Thyroid gland (tissue), 4 donors: Measurements from ENCODE around the gene KCNH4. TPM values are rescaled to one million over a fixed set of nuclear protein-coding genes. Genes with fewer than 3 reads are reported as not detected.
"Not testable (repeated sequence)": the region's sequence is repeated elsewhere in the genome, so short reads cannot be mapped to it uniquely, and the experiment has no call there.

Source experiments
- DNase-seq, 2 donors: peaks; one replicate each; pipeline ENCODE4 v3.0.0-alpha.2; 2019
- H3K27ac ChIP-seq, 3 donors: fragments of 200-600 bp; sonication (generic); 1 replicate in 2 of 3; 2 replicates in 1 of 3; pipeline ENCODE4 v1.5.1; 2016 to 2019; ENCODE audit warnings: mild to moderate bottlenecking in 1 of 3, moderate library complexity in 1 of 3
- H3K27me3 ChIP-seq: fragments of 200-600 bp; sonication (generic); one replicate; pipeline ENCODE4 v1.5.1; 2019
- H3K36me3 ChIP-seq, 2 donors: fragments of 200-600 bp; sonication (generic); one replicate each; pipeline ENCODE4 v1.5.1; 2016 to 2019
- H3K4me1 ChIP-seq, 2 donors: fragments of 200-600 bp; sonication (generic); one replicate each; pipeline ENCODE4 v1.5.1; 2017 to 2019
- H3K4me3 ChIP-seq, 3 donors: fragments of 200-600 bp; sonication (generic); replicated peaks in 1 of 3; 1 replicate in 2 of 3; 2 replicates in 1 of 3; pipeline ENCODE4 v1.5.1; 2016; ENCODE audit warnings: mild to moderate bottlenecking in 1 of 3
- H3K9me3 ChIP-seq: fragments of 200-600 bp; sonication (generic); one replicate; pipeline ENCODE4 v1.5.1; 2017
- POLR2A ChIP-seq, 2 donors: fragments of 450-650 bp; IDR thresholded peaks; one replicate each; pipeline ENCODE4 v1.6.1; 2017; ENCODE audit warnings: antibody characterized with exemption in 2 of 2, mild to moderate bottlenecking in 2 of 2, moderate library complexity in 1 of 2
- WGBS, 2 donors: methylation state at CpG; one replicate each; pipeline ENCODE4 v1.1.5; 2017; 5-methylcytosine and 5-hydroxymethylcytosine counted together
- intact Hi-C: fragments of 100-400 bp; cut with DNase I; formaldehyde crosslinking; loops from one replicate; pipeline ENCODE4 v1.15.1; 2023
- total RNA-seq, 4 donors: library from RNA; depleted of rRNA; stranded (reverse); fragments of >200 nt; gene quantifications; one replicate each; pipeline ENCODE4 v1.2.3, GENCODE V29; 2016
- TF ChIP-seq, protein P1 (sequence below), 6 experiments: fragments of 200-600 bp in 3 of 6; fragments of 450-650 bp in 3 of 6; sonication (generic) in 3 of 6; IDR thresholded peaks; one replicate each; pipeline ENCODE4 v1.5.1; 2016 to 2019; ENCODE audit warnings: antibody characterized with exemption in 6 of 6, mild to moderate bottlenecking in 2 of 6, inconsistent platforms in 1 of 6, moderate library complexity in 1 of 6

Gene KCNH4
- total RNA-seq, 4 donors from 2014 or later = not detected

DNA sequence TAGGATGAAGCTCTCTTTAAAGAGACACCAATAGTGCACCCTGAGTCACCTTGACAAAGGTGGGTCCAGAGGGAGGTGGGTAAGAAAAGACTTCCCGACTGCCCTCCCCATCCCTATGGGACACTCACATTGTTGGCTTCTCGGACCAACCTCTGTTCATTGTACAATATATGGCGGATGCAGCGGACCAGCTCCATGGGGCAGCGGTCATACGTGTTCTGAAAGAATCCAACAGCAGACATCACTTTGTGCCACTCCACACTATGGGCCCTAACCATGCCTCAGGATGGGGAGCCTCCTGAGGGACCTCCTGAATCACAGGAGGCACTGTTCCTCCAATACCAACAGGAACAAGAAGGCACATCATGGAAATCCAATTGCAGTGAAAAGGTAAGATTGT lies 43.7 kb upstream of the KCNH4 start:
- intact Hi-C loops = no loop called here
- WGBS, 2 donors = 95 to 97% methylated on average over 6 of the region's 6 CpGs
- peaks cover 0 to 11% of the 10 kb centered on the region in 2 donors for H3K36me3 ChIP-seq

DNA sequence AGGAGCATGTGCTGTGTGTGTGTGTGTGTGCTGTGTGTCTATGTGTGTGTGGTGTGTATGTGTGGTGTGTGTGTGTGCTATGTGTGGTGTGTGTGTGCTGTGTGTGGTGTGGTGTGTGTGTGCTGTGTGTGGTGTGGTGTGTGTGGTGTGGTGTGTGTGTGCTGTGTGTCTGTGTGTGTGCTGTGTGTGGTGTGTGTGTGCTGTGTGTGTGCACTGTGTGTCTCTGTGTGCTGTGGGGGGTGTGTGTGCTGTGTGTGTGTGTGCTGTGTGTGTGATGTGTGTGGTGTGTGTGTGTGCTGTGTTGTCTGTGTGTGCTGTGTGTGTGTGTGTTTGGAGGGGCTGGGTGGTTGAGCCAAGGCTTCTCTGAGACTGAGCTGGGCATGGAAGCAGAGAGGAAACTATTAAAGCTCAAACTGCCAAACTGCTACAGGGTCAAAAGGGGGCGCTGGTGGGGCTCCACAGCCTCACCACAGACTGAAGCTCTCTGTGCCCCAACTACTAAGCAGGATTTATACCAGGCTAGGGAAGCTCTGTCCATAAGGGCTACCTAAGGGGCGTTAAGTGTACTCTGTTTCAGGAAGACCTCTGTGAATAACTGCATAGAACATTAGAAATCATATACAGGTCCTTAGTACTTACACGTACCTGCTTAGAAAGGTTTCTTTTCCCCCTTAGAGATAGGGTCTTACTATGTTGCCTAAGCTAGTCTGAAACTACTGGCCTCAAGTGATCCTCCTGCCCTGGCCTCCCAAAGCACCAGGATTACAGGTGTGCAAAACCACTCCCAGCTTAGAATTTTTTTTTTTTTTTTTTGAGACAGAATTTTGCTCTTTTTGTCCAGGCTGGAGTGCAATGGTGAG lies 41.2 kb upstream of the KCNH4 start:
- TF ChIP-seq, protein P1, sequence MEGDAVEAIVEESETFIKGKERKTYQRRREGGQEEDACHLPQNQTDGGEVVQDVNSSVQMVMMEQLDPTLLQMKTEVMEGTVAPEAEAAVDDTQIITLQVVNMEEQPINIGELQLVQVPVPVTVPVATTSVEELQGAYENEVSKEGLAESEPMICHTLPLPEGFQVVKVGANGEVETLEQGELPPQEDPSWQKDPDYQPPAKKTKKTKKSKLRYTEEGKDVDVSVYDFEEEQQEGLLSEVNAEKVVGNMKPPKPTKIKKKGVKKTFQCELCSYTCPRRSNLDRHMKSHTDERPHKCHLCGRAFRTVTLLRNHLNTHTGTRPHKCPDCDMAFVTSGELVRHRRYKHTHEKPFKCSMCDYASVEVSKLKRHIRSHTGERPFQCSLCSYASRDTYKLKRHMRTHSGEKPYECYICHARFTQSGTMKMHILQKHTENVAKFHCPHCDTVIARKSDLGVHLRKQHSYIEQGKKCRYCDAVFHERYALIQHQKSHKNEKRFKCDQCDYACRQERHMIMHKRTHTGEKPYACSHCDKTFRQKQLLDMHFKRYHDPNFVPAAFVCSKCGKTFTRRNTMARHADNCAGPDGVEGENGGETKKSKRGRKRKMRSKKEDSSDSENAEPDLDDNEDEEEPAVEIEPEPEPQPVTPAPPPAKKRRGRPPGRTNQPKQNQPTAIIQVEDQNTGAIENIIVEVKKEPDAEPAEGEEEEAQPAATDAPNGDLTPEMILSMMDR (IDR thresholded peaks at IDR 0.05) = peak in 4 of 6 experiments; percentile 5 to 37 (median 28)
- no peak for TF ChIP-seq POLR2A (IDR thresholded peaks at IDR 0.05)
- Histone ChIP-seq H3K4me3 (no peak overlapping the region), H3K27me3 (no peaks in the 10 kb centered on the region), H3K36me3 (peaks cover 12 to 23% of the 10 kb centered on the region in 2 donors), H3K9me3 (no peaks in the 10 kb centered on the region), H3K27ac (no peak overlapping the region), H3K4me1 (no peaks in the 10 kb centered on the region)
- intact Hi-C loops = no loop called here
- peak in 1 of 2 donors; percentile 7 for DNase-seq
- WGBS, 2 donors = 59 to 63% methylated on average over 3 of the region's 3 CpGs

More for the DNA sequence above, 43.7 kb upstream of the KCNH4 start:
- no peak for DNase-seq
- H3K27ac ChIP-seq = no peak overlapping the region
- peaks cover 0 to 3% of the 10 kb centered on the region in 2 donors for H3K4me1 ChIP-seq
- H3K4me3 ChIP-seq = no peak overlapping the region
- no peaks in the 10 kb centered on the region for H3K9me3 ChIP-seq
- TF ChIP-seq, protein P1 (IDR thresholded peaks at IDR 0.05) = no peak
- no peak for TF ChIP-seq POLR2A (IDR thresholded peaks at IDR 0.05)
- H3K27me3 ChIP-seq = no peaks in the 10 kb centered on the region

DNA sequence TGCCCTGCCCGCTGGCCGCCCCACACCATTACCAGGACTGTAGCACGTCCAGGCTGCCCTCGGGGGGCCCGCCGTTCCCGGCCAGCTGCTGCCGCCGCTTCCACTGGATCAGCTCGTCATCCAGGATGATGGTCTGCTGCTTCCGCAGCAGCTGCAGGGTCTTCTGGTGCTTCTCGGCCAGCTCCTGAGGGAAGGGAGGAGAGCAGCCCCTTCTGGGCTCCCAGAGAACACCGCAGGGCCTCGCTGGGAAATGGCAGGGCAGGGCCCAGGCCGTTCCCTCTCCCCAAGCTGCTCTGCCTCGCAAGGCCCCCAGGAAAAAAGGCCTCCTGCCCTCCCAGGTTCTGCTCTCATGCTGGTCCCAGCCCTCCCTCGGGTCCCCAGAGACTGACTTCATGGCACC lies 38.3 kb upstream of the KCNH4 start:
- H3K4me1 ChIP-seq, H3K27ac ChIP-seq, intact Hi-C loops, H3K27me3 ChIP-seq, H3K4me3 ChIP-seq, H3K9me3 ChIP-seq, DNase-seq: not testable (repeated sequence)
- WGBS, 2 donors = no CpG with 5 or more reads among the region's 17 CpGs
- H3K36me3 ChIP-seq = peaks cover 23 to 35% of the 10 kb centered on the region in 2 donors

DNA sequence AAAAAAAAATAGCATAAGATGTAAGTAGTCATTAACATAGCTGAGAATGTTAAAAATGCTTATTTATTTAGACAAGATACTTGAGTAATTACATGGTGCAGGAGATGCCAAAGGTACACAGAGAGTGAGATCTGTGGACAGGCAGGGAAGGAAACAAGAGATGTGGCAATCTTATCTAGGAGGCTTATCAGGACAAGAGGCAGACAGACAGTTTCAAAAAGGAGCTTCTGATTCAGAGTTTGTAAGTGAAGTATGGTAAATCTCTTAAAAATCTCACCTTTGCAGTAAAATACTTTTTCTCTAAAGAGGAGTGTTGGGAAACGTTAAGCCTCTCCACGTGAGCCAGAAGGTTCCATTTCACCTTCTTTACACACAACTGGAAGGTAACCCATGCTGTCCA lies 33.2 kb upstream of the KCNH4 start:
- DNase-seq = no peak
- H3K36me3 ChIP-seq = peaks cover 39 to 40% of the 10 kb centered on the region in 2 donors
- H3K9me3 ChIP-seq = no peaks in the 10 kb centered on the region
- H3K4me1 ChIP-seq = peaks cover 0 to 8% of the 10 kb centered on the region in 2 donors
- WGBS, 2 donors = 83 to 86% methylated on average over 2 of the region's 2 CpGs
- peak overlapping the region in 1 of 3 donors; percentile 13 for H3K27ac ChIP-seq
- intact Hi-C loops = no loop called here
- no peak overlapping the region for H3K4me3 ChIP-seq
- no peak for TF ChIP-seq POLR2A (IDR thresholded peaks at IDR 0.05)
- H3K27me3 ChIP-seq = no peaks in the 10 kb centered on the region

DNA sequence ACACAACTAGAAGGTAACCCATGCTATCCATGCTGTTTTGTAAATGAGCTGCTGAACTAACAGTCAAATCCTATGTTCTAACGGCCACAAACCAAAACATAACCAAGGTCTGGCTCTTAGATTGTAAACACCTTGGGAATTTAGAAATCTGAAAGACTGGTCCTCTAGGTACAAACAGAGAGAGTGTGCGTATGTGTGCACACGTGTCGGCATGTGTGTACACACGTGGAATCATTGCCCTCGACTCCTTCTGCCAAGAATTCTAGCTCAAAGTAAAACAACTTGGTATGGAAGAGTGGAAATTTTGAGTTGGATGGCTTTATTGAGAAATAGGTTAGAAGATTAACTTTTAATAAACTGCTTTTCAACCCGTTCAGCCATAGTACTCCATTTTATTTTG lies 31.4 kb upstream of the KCNH4 start:
- no peaks in the 10 kb centered on the region for H3K9me3 ChIP-seq
- H3K27me3 ChIP-seq = no peaks in the 10 kb centered on the region
- H3K27ac ChIP-seq = no peak overlapping the region
- H3K4me1 ChIP-seq = peaks cover 0 to 8% of the 10 kb centered on the region in 2 donors
- intact Hi-C loops = no loop called here
- DNase-seq = no peak
- TF ChIP-seq, protein P1 (IDR thresholded peaks at IDR 0.05) = no peak
- TF ChIP-seq POLR2A (IDR thresholded peaks at IDR 0.05) = no peak
- H3K36me3 ChIP-seq = peaks cover 31% of the 10 kb centered on the region in 2 donors
- H3K4me3 ChIP-seq = no peak overlapping the region
- 84 to 91% methylated on average over 7 of the region's 7 CpGs for WGBS, 2 donors

DNA sequence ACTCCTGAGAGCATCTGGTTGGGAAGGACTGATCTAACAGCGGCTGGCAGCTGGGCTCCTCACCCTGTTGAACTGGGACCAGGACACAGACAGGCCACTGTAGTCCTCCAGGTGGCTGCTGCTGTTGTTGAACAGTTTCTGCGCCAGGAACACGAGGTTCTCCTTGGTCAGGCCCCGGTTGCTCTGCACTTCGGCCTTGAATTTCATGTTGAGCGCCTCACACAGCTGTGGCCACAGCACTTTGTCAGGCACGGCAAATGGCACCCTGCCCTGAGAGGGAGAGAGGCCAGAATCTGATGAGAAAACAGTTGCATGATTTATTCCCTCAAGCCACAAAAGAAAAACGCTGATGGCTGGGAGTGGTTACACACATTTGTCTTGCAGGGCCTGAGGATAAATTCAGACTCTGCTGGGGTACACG lies 31.0 kb upstream of the KCNH4 start:
- intact Hi-C loops, H3K4me3 ChIP-seq, H3K27me3 ChIP-seq, H3K4me1 ChIP-seq, H3K9me3 ChIP-seq, DNase-seq, H3K27ac ChIP-seq: not testable (repeated sequence)
- H3K36me3 ChIP-seq = peaks cover 27% of the 10 kb centered on the region in 2 donors
- WGBS, 2 donors = 84 to 92% methylated on average over 9 of the region's 9 CpGs
